ENCODE measurements around the gene SF3B3. TPM values are rescaled to one million over a fixed set of nuclear protein-coding genes. Genes with fewer than 3 reads are reported as not detected.

The SF3B3 gene
- total and polyA plus RNA-seq, 4 experiments from 2014 or later, result 105 to 291 (median 219) TPM

DNA sequence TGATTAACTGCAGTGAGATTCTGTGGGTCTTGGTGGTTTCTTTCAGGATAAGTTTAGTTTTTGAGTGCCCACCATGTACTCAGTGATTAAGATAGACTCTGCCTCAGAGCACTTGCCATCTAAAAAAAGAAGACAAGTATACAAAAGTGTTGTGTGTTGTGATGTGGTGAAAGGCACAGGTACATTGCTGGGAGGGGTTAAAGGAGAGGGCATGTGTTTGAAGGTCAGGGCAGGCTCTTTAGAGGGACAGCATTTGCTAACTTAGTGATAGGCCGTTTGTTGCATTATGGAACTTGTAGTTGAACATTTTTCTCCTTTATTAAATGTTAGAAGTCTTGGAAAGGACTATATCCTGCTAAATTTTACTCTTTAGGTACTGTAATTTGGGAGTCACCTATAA is 26.5 kb downstream of the SF3B3 start:
- ChIA-PET CTCF (ENCODE audit: partially characterized antibody) (no interaction called here), POLR2A (ENCODE audit: partially characterized antibody) (no interaction called here)
- H3K4me1 ChIP-seq (ENCODE audit: insufficient read depth, low read length), result no peaks in the 10 kb centered on the region
- no peaks in the 10 kb centered on the region for H3K9me3 Mint-ChIP-seq
- peaks cover 53 to 86% of the 10 kb centered on the region in 2 donors for H3K36me3 Mint-ChIP-seq
- peaks cover 4 to 28% (median 13%) of the 10 kb centered on the region in 4 donors for H3K4me1 Mint-ChIP-seq
- no peaks in the 10 kb centered on the region for H3K9me3 ChIP-seq (ENCODE audit: control insufficient read depth in 1 of 2, low read length in 2 of 2)
- H3K27me3 ChIP-seq (ENCODE audit: insufficient read depth, low read length), result no peaks in the 10 kb centered on the region
- DNase-seq, result no peak
- H3K27me3 Mint-ChIP-seq, result no peaks in the 10 kb centered on the region
- no peak overlapping the region for H3K27ac ChIP-seq (ENCODE audit: low read depth, low read length)
- peak overlapping the region in 5 of 7 donors; percentile 5 to 52 (median 23) for H3K27ac Mint-ChIP-seq
- no peak overlapping the region for H3K4me3 Mint-ChIP-seq
- peaks cover 72% of the 10 kb centered on the region for H3K36me3 ChIP-seq (ENCODE audit: insufficient read depth, low read length)
- H3K4me3 ChIP-seq (ENCODE audit: low read length in 2 of 2), result no peak overlapping the region
- intact Hi-C loops (cut with micrococcal nuclease), result no loop called here

DNA sequence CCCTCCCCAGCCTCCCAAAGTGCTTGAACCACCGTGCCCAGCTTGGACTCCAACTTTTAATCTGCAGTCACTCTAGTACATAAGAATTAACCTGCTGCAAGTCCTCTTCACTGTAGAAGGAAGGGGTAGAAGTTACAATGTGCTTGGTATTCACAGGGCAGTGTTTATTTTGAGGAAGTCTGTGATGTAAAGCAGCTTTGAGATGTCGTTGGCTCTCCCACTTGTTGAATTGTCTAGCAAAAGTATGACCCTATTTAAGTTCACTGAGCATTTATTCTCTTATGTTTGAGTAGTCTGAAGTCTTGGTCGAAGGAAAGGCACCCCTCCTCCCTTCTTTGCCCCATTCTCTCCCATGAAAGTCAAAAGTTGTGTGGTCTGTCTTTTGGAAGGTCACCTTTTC is 28.2 kb downstream of the SF3B3 start:
- H3K4me3 Mint-ChIP-seq, result no peak overlapping the region
- Histone ChIP-seq H3K4me3 (ENCODE audit: low read length in 2 of 2) (no peak overlapping the region), H3K27me3 (ENCODE audit: insufficient read depth, low read length) (no peaks in the 10 kb centered on the region), H3K4me1 (ENCODE audit: insufficient read depth, low read length) (no peaks in the 10 kb centered on the region), H3K9me3 (ENCODE audit: control insufficient read depth in 1 of 2, low read length in 2 of 2) (no peaks in the 10 kb centered on the region), H3K36me3 (ENCODE audit: insufficient read depth, low read length) (peaks cover 74% of the 10 kb centered on the region), H3K27ac (ENCODE audit: low read depth, low read length) (no peak overlapping the region)
- peak overlapping the region in 1 of 7 donors; percentile 32 for H3K27ac Mint-ChIP-seq
- no peaks in the 10 kb centered on the region for H3K27me3 Mint-ChIP-seq
- no peaks in the 10 kb centered on the region for H3K9me3 Mint-ChIP-seq
- DNase-seq, result no peak
- ChIA-PET POLR2A (ENCODE audit: partially characterized antibody) (interaction anchor here (1.0 to 2.6 kb wide), 2 partner anchors 27 to 29 kb away, joined by 4 to 6 read pairs; partner anchors contain the start of gene COG4), CTCF (ENCODE audit: partially characterized antibody) (interaction anchor here (0.5 to 1.7 kb wide), 3 partner anchors 10 to 24 kb away, joined by 3 to 5 read pairs (median 3); no protein-coding TSS in a partner anchor)
- peaks cover 59 to 89% of the 10 kb centered on the region in 2 donors for H3K36me3 Mint-ChIP-seq
- H3K4me1 Mint-ChIP-seq, result peaks cover 4 to 28% (median 14%) of the 10 kb centered on the region in 4 donors
- intact Hi-C loops (cut with micrococcal nuclease), result no loop called here

DNA sequence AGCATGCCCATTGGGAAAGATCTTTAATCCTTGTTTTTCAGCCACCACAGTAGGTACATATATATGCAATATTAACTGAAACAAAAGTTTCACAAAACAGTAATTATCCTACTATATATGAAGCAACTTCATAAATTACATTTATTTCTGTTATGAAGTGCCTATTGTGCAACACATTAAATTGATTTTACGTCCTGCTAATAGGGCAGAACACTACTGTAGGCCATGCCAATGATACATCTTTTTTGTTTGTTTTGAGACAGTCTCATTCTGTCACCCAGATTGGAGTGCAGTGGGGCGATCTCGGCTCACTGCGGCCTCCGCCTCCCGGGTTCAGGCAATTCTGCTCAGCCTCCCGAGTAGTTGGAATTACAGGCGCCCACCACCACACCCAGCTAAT is 29.1 kb downstream of the SF3B3 start:
- no peaks in the 10 kb centered on the region for H3K9me3 ChIP-seq (ENCODE audit: control insufficient read depth in 1 of 2, low read length in 2 of 2)
- ChIA-PET POLR2A (ENCODE audit: partially characterized antibody) (interaction anchor here (2.6 kb wide), 1 partner anchor 28 kb away, joined by 6 read pairs; no protein-coding TSS in a partner anchor), CTCF (ENCODE audit: partially characterized antibody) (no interaction called here)
- no peak for DNase-seq
- no peaks in the 10 kb centered on the region for H3K27me3 ChIP-seq (ENCODE audit: insufficient read depth, low read length)
- H3K4me1 ChIP-seq (ENCODE audit: insufficient read depth, low read length), result no peaks in the 10 kb centered on the region
- H3K27ac ChIP-seq (ENCODE audit: low read depth, low read length), result no peak overlapping the region
- no peak overlapping the region for H3K4me3 ChIP-seq (ENCODE audit: low read length in 2 of 2)
- H3K4me1 Mint-ChIP-seq, result peaks cover 4 to 28% (median 14%) of the 10 kb centered on the region in 4 donors
- peaks cover 80% of the 10 kb centered on the region for H3K36me3 ChIP-seq (ENCODE audit: insufficient read depth, low read length)
- peaks cover 68 to 91% of the 10 kb centered on the region in 2 donors for H3K36me3 Mint-ChIP-seq
- H3K27me3 Mint-ChIP-seq, result no peaks in the 10 kb centered on the region
- H3K9me3 Mint-ChIP-seq, result no peaks in the 10 kb centered on the region
- H3K4me3 Mint-ChIP-seq, result no peak overlapping the region
- H3K27ac Mint-ChIP-seq, result peak overlapping the region in 1 of 7 donors; percentile 62
- intact Hi-C loops (cut with micrococcal nuclease), result no loop called here

- no peaks in the 10 kb centered on the region for H3K27me3 Mint-ChIP-seq
- H3K4me3 ChIP-seq (ENCODE audit: low read length in 2 of 2), result no peak overlapping the region
- no peaks in the 10 kb centered on the region for H3K4me1 ChIP-seq (ENCODE audit: insufficient read depth, low read length)
- no peak for DNase-seq
- no peaks in the 10 kb centered on the region for H3K9me3 ChIP-seq (ENCODE audit: control insufficient read depth in 1 of 2, low read length in 2 of 2)
- no peak overlapping the region for H3K4me3 Mint-ChIP-seq
- H3K36me3 ChIP-seq (ENCODE audit: insufficient read depth, low read length), result peaks cover 80% of the 10 kb centered on the region
- ChIA-PET CTCF (ENCODE audit: partially characterized antibody) (no interaction called here), POLR2A (ENCODE audit: partially characterized antibody) (interaction anchor here (1.8 to 2.6 kb wide), 2 partner anchors 11 to 29 kb away, joined by 4 to 6 read pairs; no protein-coding TSS in a partner anchor)
- peak overlapping the region in 2 of 7 donors; percentile 42 to 44 for H3K27ac Mint-ChIP-seq
- peaks cover 63 to 90% of the 10 kb centered on the region in 2 donors for H3K36me3 Mint-ChIP-seq
- no peak overlapping the region for H3K27ac ChIP-seq (ENCODE audit: low read depth, low read length)
- intact Hi-C loops (cut with micrococcal nuclease), result no loop called here
- no peaks in the 10 kb centered on the region for H3K27me3 ChIP-seq (ENCODE audit: insufficient read depth, low read length)
- H3K9me3 Mint-ChIP-seq, result no peaks in the 10 kb centered on the region
- peaks cover 4 to 19% (median 13%) of the 10 kb centered on the region in 4 donors for H3K4me1 Mint-ChIP-seq
These were observed 30.0 kb downstream of the SF3B3 start for GRCh38 chr16:70553645-70554044.

DNA sequence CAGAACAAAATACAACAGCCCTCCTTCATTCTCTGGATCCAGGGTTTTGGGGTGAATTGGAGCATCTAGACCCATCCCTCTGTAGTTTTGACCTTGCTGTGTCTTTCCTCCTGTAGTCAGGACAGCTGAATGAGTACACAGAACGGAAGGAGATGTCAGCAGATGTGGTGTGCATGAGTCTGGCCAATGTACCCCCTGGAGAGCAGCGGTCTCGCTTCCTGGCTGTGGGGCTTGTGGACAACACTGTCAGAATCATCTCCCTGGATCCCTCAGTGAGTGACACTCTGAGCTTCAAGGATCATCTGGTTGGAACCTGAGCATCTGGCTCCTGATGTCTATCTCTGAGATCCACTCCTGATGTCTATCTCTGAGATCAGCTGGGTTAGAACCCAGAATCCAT is 32.4 kb downstream of the SF3B3 start:
- CTCF ChIA-PET (ENCODE audit: partially characterized antibody), result no interaction called here
- Histone ChIP-seq H3K36me3 (ENCODE audit: insufficient read depth, low read length) (peaks cover 75% of the 10 kb centered on the region), H3K9me3 (ENCODE audit: control insufficient read depth in 1 of 2, low read length in 2 of 2) (no peaks in the 10 kb centered on the region), H3K27me3 (ENCODE audit: insufficient read depth, low read length) (no peaks in the 10 kb centered on the region), H3K4me3 (ENCODE audit: low read length in 2 of 2) (no peak overlapping the region), H3K4me1 (ENCODE audit: insufficient read depth, low read length) (no peaks in the 10 kb centered on the region), H3K27ac (ENCODE audit: low read depth, low read length) (no peak overlapping the region)
- Mint-ChIP-seq H3K9me3 (no peaks in the 10 kb centered on the region), H3K4me3 (no peak overlapping the region), H3K4me1 (peaks cover 0 to 11% (median 6%) of the 10 kb centered on the region in 4 donors), H3K27ac (peak overlapping the region in 4 of 7 donors; percentile 27 to 65 (median 38)), H3K27me3 (no peaks in the 10 kb centered on the region), H3K36me3 (peaks cover 56 to 87% of the 10 kb centered on the region in 2 donors)
- POLR2A ChIA-PET (ENCODE audit: partially characterized antibody), result no interaction called here
- intact Hi-C loops (cut with micrococcal nuclease), result no loop called here
- no peak for DNase-seq

DNA sequence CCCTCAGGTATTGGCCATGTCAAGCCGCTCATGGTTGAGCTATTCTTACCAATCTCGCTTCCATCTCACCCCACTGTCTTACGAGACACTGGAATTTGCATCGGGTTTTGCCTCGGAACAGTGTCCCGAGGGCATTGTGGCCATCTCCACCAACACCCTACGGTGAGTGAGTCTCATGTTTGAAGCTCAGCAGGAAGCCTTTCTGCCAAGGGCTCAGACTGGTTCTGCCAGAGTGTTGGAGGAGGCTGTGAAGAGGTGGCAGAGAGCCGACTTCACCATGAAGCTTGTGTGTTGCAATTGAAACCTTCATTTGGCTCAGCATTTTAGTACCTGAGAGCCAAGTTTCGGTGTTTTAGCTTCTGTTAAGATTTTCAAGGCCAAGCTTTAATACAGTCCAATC is 38.0 kb downstream of the SF3B3 start:
- H3K9me3 ChIP-seq (ENCODE audit: control insufficient read depth in 1 of 2, low read length in 2 of 2), result no peaks in the 10 kb centered on the region
- no peak overlapping the region for H3K4me3 ChIP-seq (ENCODE audit: low read length in 2 of 2)
- no peak overlapping the region for H3K4me3 Mint-ChIP-seq
- no peak overlapping the region for H3K27ac ChIP-seq (ENCODE audit: low read depth, low read length)
- POLR2A ChIA-PET (ENCODE audit: partially characterized antibody), result interaction anchor here (1.0 to 1.1 kb wide), 2 partner anchors 15 to 37 kb away, joined by 3 read pairs; no protein-coding TSS in a partner anchor
- H3K4me1 ChIP-seq (ENCODE audit: insufficient read depth, low read length), result no peaks in the 10 kb centered on the region
- no peaks in the 10 kb centered on the region for H3K9me3 Mint-ChIP-seq
- peak overlapping the region in 1 of 7 donors; percentile 61 for H3K27ac Mint-ChIP-seq
- peaks cover 63 to 87% of the 10 kb centered on the region in 2 donors for H3K36me3 Mint-ChIP-seq
- H3K36me3 ChIP-seq (ENCODE audit: insufficient read depth, low read length), result peaks cover 89% of the 10 kb centered on the region
- CTCF ChIA-PET (ENCODE audit: partially characterized antibody), result interaction anchor here (1.7 kb wide), 1 partner anchor 10 kb away, joined by 5 read pairs; no protein-coding TSS in a partner anchor
- peaks cover 0 to 3% (median 1%) of the 10 kb centered on the region in 4 donors for H3K4me1 Mint-ChIP-seq
- intact Hi-C loops (cut with micrococcal nuclease), result no loop called here
- DNase-seq, result no peak
- no peaks in the 10 kb centered on the region for H3K27me3 ChIP-seq (ENCODE audit: insufficient read depth, low read length)
- no peaks in the 10 kb centered on the region for H3K27me3 Mint-ChIP-seq

DNA sequence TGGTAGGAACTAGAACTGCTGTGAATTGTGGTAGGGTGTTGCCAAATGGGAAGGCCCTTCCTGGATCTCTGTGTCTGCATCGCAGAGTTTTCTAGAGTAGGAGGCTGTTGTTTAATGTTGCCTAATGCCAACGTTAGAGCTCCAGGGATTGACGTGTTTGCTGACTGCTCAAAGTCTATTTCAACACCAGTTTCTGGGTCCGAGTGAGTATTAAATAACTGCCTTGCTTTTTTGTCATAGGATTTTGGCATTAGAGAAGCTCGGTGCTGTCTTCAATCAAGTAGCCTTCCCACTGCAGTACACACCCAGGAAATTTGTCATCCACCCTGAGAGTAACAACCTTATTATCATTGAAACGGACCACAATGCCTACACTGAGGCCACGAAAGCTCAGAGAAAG is 40.0 kb downstream of the SF3B3 start:
- ChIA-PET CTCF (ENCODE audit: partially characterized antibody) (no interaction called here), POLR2A (ENCODE audit: partially characterized antibody) (no interaction called here)
- DNase-seq, result no peak
- Histone ChIP-seq H3K9me3 (ENCODE audit: control insufficient read depth in 1 of 2, low read length in 2 of 2) (no peaks in the 10 kb centered on the region), H3K4me3 (ENCODE audit: low read length in 2 of 2) (no peak overlapping the region), H3K4me1 (ENCODE audit: insufficient read depth, low read length) (no peaks in the 10 kb centered on the region), H3K27me3 (ENCODE audit: insufficient read depth, low read length) (no peaks in the 10 kb centered on the region), H3K27ac (ENCODE audit: low read depth, low read length) (no peak overlapping the region), H3K36me3 (ENCODE audit: insufficient read depth, low read length) (peaks cover 89% of the 10 kb centered on the region)
- intact Hi-C loops (cut with micrococcal nuclease), result no loop called here
- peaks cover 62 to 86% of the 10 kb centered on the region in 2 donors for H3K36me3 Mint-ChIP-seq
- peak overlapping the region in 1 of 7 donors; percentile 30 for H3K27ac Mint-ChIP-seq
- peaks cover 0 to 3% (median 0%) of the 10 kb centered on the region in 4 donors for H3K4me1 Mint-ChIP-seq
- no peaks in the 10 kb centered on the region for H3K27me3 Mint-ChIP-seq
- no peaks in the 10 kb centered on the region for H3K9me3 Mint-ChIP-seq
- H3K4me3 Mint-ChIP-seq, result no peak overlapping the region
